Subcutaneous preadipocyte (primary cell): ENCODE measurements around the gene SIN3A. TPM values are rescaled to one million over a fixed set of nuclear protein-coding genes. Genes with fewer than 3 reads are reported as not detected.

Experiments used
- small RNA-seq: library from RNA; depleted of rRNA; stranded (forward); fragments of <200 nt; gene quantifications from one replicate; pipeline ENCODE3, GENCODE V24; 2012
- total RNA-seq: library from RNA; depleted of rRNA; stranded (reverse); fragments of >200 nt; gene quantifications from 2 replicates; pipeline ENCODE4 v1.2.3, GENCODE V29; 2012

Gene SIN3A
- 25.0 and 33.0 TPM in 2 replicates for total RNA-seq

DNA sequence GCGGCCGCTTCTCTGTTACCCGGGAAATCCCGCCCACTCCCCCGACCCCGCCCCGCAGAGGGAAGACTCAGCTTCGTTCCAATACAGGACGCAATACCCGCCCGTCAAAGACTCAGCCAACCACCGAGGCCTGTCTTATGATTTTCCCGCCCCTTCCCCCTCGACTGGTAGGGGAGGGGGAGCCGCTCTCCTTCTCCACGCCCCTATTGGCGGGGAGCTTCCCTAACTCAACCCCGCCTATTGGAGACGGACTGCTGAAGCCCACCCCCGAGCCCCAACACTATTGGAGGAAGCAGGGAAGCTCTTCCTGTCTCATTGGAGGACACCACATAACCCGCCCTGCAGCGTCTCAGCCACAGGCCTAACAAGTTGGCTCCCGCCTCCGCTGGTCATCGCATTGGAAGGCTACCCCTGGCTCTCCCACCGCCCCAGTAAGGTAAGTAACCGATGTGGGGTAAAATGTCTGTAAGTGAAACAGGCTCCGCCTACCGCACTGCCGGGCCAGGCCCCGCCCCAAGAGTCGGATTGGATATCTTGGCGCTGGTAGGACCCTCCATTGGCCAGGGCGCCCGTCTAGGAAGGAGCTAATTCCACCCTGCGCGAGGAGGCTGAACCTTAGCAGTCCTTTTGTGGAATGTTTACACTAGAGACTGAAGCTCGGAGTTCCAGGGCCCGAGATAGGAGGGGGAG is at the start of gene SIN3A:
TSS of gene SIN3A (minus strand) at position 17 of the 690 bp plus-strand sequence. CDS start 21,315 bp downstream, outside the sequence.

DNA sequence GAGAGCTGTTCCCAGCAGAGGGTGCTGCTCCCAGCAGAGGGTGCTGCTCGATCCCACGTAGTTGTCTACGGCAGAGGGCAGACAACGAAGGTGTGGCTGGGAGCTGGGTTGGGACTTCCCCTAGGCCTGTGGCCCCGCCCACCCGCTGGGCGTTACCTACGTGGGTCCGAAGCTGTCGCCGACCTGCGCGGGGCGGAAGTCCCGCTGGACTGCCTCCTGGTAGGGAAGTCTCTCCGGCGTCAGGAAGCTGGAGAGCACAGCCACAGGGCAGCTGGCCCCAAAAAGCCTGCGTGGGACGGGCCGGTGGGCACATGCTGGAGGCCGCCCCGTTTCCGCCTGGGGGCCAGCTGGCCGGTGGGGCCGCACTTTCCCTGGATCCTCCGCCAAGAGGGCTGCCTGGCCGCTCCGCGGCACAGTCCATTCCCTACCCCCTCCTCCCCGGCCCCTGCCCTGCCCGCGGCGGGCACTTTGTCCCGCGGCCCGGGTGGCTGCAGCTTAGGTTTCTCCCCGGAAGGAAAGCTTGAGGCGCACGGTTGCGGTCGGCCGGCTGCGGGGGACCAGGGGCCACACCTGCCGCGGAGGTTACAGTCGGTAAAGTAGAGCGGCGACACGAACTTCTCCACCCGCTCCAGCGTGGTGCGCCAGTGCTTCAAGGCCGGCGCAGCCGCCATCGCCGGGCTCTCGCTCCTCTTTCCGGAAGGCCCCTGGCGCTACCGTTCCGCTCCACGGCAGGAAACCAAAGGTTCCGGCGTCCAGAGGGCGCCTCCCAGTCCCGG is 83.4 kb downstream of the SIN3A start, which contains the start of gene MAN2C1:
TSS of gene MAN2C1 (minus strand) at position 695 of the 776 bp plus-strand sequence. CDS start at position 671, 24 bp downstream.

GRCh38 chr15:75346796-75347221 is 104.7 kb downstream of the SIN3A start, which contains the start of gene NEIL1:
Gene NEIL1 (plus strand): TSS chr15:75347039. CDS start chr15:75348906, 1,867 bp downstream.

DNA sequence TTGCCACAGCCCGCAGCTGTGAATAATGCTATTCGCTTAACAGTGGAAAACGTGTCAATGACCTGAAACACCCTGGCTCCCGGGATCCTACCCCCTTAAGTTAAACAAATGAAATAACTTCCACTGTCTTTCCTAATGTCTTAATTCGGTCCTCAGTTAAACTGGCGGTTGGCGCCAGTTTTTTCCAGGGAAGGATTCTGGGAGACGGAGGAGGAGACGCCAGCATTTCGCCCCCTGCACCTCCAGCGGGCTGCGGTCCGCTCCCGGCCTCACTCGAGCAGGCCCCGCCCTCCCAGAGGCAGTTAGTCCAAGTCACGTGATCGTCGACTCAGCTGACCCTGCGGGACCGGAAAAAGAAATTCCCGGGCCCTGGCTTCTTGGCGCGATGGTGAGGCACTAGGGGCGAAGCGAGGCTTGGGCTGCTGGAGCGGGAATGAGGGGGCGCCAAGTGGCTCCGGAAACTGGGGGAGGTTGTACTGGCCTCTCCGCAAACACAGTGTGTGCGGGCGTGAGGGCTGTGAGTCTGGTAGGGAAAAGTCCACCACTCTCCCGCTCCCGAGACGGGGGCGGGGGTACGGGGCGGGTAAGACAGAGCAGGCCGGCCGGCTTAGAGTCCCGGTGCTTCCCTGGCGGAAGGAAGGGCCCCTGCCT is 115.7 kb downstream of the SIN3A start, which contains the start of gene COMMD4:
TSS of gene COMMD4 (plus strand) at position 359 of the 651 bp plus-strand sequence. CDS start at position 386, 27 bp downstream.

Small RNA genes lying within 50 kb of the gene (small RNA-seq; reads per million reads assigned to genes)
- gene AC105036.2: not detected

Other genes with a start within 250 kb of the SIN3A start
- 5.9 and 8.0 TPM in 2 replicates for gene C15orf39, start 249.8 kb downstream of the SIN3A start, total RNA-seq
- gene GOLGA6C, start 193.4 kb downstream of the SIN3A start, total RNA-seq: not detected in 2 replicates
- gene GOLGA6D, start 168.9 kb downstream of the SIN3A start, total RNA-seq: not detected in 2 replicates
- 61.8 and 73.1 TPM in 2 replicates for gene COMMD4, start 115.6 kb downstream of the SIN3A start, total RNA-seq
- gene NEIL1, start 104.7 kb downstream of the SIN3A start, total RNA-seq: 2.0 and 2.9 TPM in 2 replicates
- gene MAN2C1, start 83.1 kb downstream of the SIN3A start, total RNA-seq: 144 and 174 TPM in 2 replicates
- gene PTPN9, start 127.6 kb upstream of the SIN3A start, total RNA-seq: 15.8 and 23.9 TPM in 2 replicates
- 29.3 and 36.7 TPM in 2 replicates for gene SNUPN, start 174.0 kb upstream of the SIN3A start, total RNA-seq
- 79.6 and 88.6 TPM in 2 replicates for gene IMP3, start 188.5 kb upstream of the SIN3A start, total RNA-seq
- gene SNX33, start 196.2 kb upstream of the SIN3A start, total RNA-seq: 22.5 and 22.8 TPM in 2 replicates